K562 (cell line): ENCODE results near the gene STAU1. TPM values are rescaled to one million over a fixed set of nuclear protein-coding genes. Genes with fewer than 3 reads are reported as not detected.
A peak's percentile ranks its signal among the peaks of the same experiment; 100 is the strongest.

Experiments
- E2F3 ChIP-seq: fragments of 250-450 bp; sonication (Bioruptor Pico); IDR thresholded peaks from 2 replicates; pipeline ENCODE4 v1.4.0; 2020; ENCODE audit warnings: mild to moderate bottlenecking
- ESRRB ChIP-seq: fragments of 250-450 bp; sonication (Bioruptor Pico); IDR thresholded peaks from 2 replicates; pipeline ENCODE4 v1.5.0; 2020; ENCODE audit warnings: mild to moderate bottlenecking, moderate library complexity, borderline replicate concordance
- GTF2A2 ChIP-seq: IDR thresholded peaks from 2 replicates; pipeline ENCODE4 v1.6.1; 2016; ENCODE audit warnings: mild to moderate bottlenecking, missing genetic modification characterization, missing compliant biosample characterization
- HSF4 ChIP-seq: fragments of 250-450 bp; sonication (Bioruptor Pico); IDR thresholded peaks from 2 replicates; pipeline ENCODE4 v2.1.2; 2022; ENCODE audit warnings: mild to moderate bottlenecking, moderate library complexity, borderline replicate concordance
- KAT7 ChIP-seq: sonication (generic); formaldehyde crosslinking; IDR thresholded peaks from 2 replicates; pipeline ENCODE4 v1.8.0; 2022; ENCODE audit warnings: missing genetic modification reagents, mild to moderate bottlenecking, borderline replicate concordance
- PTBP1 ChIP-seq: fragments of 200-400 bp; formaldehyde crosslinking; IDR thresholded peaks from 2 replicates; pipeline ENCODE4 v1.6.1; 2017; ENCODE audit warnings: low read depth, low read length
- RCOR1 ChIP-seq, 2 experiments: IDR thresholded peaks; 2 replicates each; pipeline ENCODE4 v1.6.1; 2012; ENCODE audit warnings: low read depth in 2 of 2, low read length in 2 of 2, borderline replicate concordance in 1 of 2, improper control_type of control experiment in 1 of 2
- SNIP1 ChIP-seq: fragments of 450-650 bp; IDR thresholded peaks from 2 replicates; pipeline ENCODE4 v1.7.1; 2017; ENCODE audit warnings: low read depth, mild to moderate bottlenecking
- TBP ChIP-seq: optimal IDR thresholded peaks from 2 replicates; pipeline ENCODE3; 2011; ENCODE audit warnings: low read depth, low read length, improper control_type of control experiment
- TFAM ChIP-seq: fragments of 250-450 bp; sonication (Bioruptor Pico); conservative IDR thresholded peaks from 2 replicates; pipeline ENCODE4 v1.5.0; 2021; ENCODE audit warnings: mild to moderate bottlenecking, moderate library complexity
- ZNF384 ChIP-seq: IDR thresholded peaks from 2 replicates; pipeline ENCODE4 v1.6.1; 2012; ENCODE audit warnings: low read depth, low read length, improper control_type of control experiment
- ZNF830 ChIP-seq: fragments of 250-450 bp; sonication (Bioruptor Pico); IDR thresholded peaks from 2 replicates; pipeline ENCODE4 v1.5.0; 2021; ENCODE audit warnings: mild to moderate bottlenecking
- ZZZ3 ChIP-seq: fragments of 450-650 bp; IDR thresholded peaks from 2 replicates; pipeline ENCODE4 v1.6.1; 2016; ENCODE audit warnings: antibody characterized with exemption, mild to moderate bottlenecking, moderate library complexity
- polyA plus RNA-seq, 8 experiments: library from polyadenylated mRNA; depleted of rRNA in 4 of 8; stranded (reverse) in 5 of 8; unstranded in 3 of 8; fragments of >200 nt; fragmentation: Nextera tagmentation in 2 of 8; fragmentation: Illumina TruSeq in 1 of 8; extraction: Ambion mirVana in 2 of 8; extraction: Trizol in 1 of 8; gene quantifications; 2 replicates each; pipeline versions ENCODE4 v1.2.1 to v1.2.3, GENCODE V29; 2011 to 2014; ENCODE audit warnings: inconsistent platforms in 1 of 8, missing spikeins in 1 of 8
- total RNA-seq, 7 experiments: library from RNA; depleted of rRNA in 6 of 7; stranded (reverse); fragments of >200 nt in 6 of 7; fragmentation: Illumina TruSeq in 2 of 7; extraction: Trizol in 2 of 7; gene quantifications; 2 replicates each; pipeline versions ENCODE4 v1.2.1 to v1.2.3, GENCODE V29; 2011 to 2021; ENCODE audit warnings: low replicate concordance in 1 of 7
- TF ChIP-seq, protein P1 (sequence below): fragments of 450-650 bp; IDR thresholded peaks from one replicate; pipeline ENCODE4 v1.6.1; 2018; ENCODE audit warnings: mild to moderate bottlenecking, moderate library complexity; ENCODE audit not compliant: partially characterized antibody
- TF ChIP-seq, protein P2 (sequence below): fragments of 250-450 bp; sonication (Bioruptor Pico); IDR thresholded peaks from 2 replicates; pipeline ENCODE4 v1.4.0; 2020; ENCODE audit warnings: mild to moderate bottlenecking, moderate library complexity, borderline replicate concordance
- TF ChIP-seq, protein P3 (sequence below): sonication (generic); formaldehyde crosslinking; IDR thresholded peaks from 2 replicates; pipeline ENCODE4 v1.8.0; 2022; ENCODE audit warnings: missing genetic modification reagents, mild to moderate bottlenecking, borderline replicate concordance
- TF ChIP-seq, protein P4 (sequence below): fragments of 450-650 bp; IDR thresholded peaks from 2 replicates; pipeline ENCODE4 v1.6.1; 2016; ENCODE audit warnings: borderline replicate concordance
- TF ChIP-seq, protein P5 (sequence below): fragments of 250-450 bp; sonication (Bioruptor Pico); IDR thresholded peaks from 2 replicates; pipeline ENCODE4 v1.9.0; 2021; ENCODE audit warnings: mild to moderate bottlenecking, inconsistent platforms

STAU1 gene
- total and polyA plus RNA-seq, 9 of the 15 experiments (the other 6 are each of a cell fraction or from before 2014, with no cell fraction given) = 18.0 to 106 (median 50.6) TPM

DNA sequence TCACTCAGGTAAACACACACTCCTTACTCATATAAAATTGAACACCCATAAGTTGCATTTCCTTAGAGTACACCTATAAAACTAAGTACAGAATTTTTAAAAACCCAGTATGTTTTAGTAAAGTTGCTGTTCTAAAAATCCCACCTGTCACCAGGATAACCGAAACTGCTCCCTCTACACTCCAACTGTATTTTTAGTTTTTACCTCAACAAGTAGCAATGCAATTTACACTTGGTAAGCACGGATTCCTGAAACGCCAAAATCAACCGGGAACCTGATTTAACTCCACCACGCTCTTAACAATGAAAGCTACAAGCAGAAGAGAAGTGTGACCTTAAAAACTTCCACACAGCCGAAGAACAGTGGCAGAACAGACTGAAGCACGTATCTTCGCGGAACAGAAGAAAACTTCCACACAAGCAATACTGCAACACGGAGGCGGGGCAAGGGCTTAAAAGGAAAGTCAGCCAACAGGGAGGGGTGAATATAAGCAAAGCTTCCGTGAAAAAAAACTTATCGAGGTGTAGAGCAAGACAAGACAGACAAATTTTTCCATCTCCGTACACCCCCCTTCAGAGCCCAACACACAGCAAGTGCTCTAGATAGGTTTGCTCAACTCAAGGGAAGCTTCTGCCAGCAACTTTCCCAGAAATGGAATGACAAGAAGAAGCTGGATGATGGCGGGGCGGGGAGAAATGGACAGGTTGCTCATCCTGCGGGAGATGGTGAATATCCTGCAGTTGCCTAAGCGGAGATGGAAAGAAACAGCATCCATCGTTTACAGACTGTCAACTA is 1.4 kb downstream of the STAU1 start (continued):
- TF ChIP-seq, protein P1, sequence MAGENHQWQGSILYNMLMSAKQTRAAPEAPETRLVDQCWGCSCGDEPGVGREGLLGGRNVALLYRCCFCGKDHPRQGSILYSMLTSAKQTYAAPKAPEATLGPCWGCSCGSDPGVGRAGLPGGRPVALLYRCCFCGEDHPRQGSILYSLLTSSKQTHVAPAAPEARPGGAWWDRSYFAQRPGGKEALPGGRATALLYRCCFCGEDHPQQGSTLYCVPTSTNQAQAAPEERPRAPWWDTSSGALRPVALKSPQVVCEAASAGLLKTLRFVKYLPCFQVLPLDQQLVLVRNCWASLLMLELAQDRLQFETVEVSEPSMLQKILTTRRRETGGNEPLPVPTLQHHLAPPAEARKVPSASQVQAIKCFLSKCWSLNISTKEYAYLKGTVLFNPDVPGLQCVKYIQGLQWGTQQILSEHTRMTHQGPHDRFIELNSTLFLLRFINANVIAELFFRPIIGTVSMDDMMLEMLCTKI = no peak
- TF ChIP-seq, protein P2, sequence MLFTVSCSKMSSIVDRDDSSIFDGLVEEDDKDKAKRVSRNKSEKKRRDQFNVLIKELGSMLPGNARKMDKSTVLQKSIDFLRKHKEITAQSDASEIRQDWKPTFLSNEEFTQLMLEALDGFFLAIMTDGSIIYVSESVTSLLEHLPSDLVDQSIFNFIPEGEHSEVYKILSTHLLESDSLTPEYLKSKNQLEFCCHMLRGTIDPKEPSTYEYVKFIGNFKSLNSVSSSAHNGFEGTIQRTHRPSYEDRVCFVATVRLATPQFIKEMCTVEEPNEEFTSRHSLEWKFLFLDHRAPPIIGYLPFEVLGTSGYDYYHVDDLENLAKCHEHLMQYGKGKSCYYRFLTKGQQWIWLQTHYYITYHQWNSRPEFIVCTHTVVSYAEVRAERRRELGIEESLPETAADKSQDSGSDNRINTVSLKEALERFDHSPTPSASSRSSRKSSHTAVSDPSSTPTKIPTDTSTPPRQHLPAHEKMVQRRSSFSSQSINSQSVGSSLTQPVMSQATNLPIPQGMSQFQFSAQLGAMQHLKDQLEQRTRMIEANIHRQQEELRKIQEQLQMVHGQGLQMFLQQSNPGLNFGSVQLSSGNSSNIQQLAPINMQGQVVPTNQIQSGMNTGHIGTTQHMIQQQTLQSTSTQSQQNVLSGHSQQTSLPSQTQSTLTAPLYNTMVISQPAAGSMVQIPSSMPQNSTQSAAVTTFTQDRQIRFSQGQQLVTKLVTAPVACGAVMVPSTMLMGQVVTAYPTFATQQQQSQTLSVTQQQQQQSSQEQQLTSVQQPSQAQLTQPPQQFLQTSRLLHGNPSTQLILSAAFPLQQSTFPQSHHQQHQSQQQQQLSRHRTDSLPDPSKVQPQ (CRISPR knock-in tag) = no peak
- TF ChIP-seq SNIP1 (no peak), ESRRB (no peak), ZZZ3 (no peak), HSF4 (CRISPR knock-in tag) (no peak), ZNF830 (CRISPR knock-in tag) (no peak), KAT7 (CRISPR knock-in tag) (no peak), E2F3 (CRISPR knock-in tag) (no peak), ZNF384 (peak; percentile 46; the same call in 1 of the 2 replicates), RCOR1 (IDR thresholded peaks at IDR 0.05; ENCODE audit: borderline replicate concordance in 1 of 2, low read depth in 2 of 2, low read length in 2 of 2) (no peak; a peak in 1 of 4 replicates), TBP (peak; percentile 64), TFAM (CRISPR knock-in tag) (no peak), PTBP1 (no peak), GTF2A2 (tag) (no peak)
- TF ChIP-seq, protein P3, sequence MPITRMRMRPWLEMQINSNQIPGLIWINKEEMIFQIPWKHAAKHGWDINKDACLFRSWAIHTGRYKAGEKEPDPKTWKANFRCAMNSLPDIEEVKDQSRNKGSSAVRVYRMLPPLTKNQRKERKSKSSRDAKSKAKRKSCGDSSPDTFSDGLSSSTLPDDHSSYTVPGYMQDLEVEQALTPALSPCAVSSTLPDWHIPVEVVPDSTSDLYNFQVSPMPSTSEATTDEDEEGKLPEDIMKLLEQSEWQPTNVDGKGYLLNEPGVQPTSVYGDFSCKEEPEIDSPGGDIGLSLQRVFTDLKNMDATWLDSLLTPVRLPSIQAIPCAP (CRISPR knock-in tag) = no peak
- TF ChIP-seq, protein P4, sequence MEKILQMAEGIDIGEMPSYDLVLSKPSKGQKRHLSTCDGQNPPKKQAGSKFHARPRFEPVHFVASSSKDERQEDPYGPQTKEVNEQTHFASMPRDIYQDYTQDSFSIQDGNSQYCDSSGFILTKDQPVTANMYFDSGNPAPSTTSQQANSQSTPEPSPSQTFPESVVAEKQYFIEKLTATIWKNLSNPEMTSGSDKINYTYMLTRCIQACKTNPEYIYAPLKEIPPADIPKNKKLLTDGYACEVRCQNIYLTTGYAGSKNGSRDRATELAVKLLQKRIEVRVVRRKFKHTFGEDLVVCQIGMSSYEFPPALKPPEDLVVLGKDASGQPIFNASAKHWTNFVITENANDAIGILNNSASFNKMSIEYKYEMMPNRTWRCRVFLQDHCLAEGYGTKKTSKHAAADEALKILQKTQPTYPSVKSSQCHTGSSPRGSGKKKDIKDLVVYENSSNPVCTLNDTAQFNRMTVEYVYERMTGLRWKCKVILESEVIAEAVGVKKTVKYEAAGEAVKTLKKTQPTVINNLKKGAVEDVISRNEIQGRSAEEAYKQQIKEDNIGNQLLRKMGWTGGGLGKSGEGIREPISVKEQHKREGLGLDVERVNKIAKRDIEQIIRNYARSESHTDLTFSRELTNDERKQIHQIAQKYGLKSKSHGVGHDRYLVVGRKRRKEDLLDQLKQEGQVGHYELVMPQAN = 0 out of 2 replicates have a peak, but pooled peaks have one; percentile 47
- TF ChIP-seq, protein P5, sequence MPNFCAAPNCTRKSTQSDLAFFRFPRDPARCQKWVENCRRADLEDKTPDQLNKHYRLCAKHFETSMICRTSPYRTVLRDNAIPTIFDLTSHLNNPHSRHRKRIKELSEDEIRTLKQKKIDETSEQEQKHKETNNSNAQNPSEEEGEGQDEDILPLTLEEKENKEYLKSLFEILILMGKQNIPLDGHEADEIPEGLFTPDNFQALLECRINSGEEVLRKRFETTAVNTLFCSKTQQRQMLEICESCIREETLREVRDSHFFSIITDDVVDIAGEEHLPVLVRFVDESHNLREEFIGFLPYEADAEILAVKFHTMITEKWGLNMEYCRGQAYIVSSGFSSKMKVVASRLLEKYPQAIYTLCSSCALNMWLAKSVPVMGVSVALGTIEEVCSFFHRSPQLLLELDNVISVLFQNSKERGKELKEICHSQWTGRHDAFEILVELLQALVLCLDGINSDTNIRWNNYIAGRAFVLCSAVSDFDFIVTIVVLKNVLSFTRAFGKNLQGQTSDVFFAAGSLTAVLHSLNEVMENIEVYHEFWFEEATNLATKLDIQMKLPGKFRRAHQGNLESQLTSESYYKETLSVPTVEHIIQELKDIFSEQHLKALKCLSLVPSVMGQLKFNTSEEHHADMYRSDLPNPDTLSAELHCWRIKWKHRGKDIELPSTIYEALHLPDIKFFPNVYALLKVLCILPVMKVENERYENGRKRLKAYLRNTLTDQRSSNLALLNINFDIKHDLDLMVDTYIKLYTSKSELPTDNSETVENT = no peak
